GM19438 (cell line): ENCODE measurements around the gene EIF1B.
"Not testable (repeated sequence)": the region's sequence is repeated elsewhere in the genome, so short reads cannot be mapped to it uniquely, and the experiment has no call there.

Experiments
- ATAC-seq: cut with Tn5 transposase; IDR thresholded peaks from one replicate; pipeline ENCODE4 v1.9.1; 2021; ENCODE audit warnings: low read depth; ENCODE audit not compliant: unreplicated experiment

The EIF1B gene

DNA sequence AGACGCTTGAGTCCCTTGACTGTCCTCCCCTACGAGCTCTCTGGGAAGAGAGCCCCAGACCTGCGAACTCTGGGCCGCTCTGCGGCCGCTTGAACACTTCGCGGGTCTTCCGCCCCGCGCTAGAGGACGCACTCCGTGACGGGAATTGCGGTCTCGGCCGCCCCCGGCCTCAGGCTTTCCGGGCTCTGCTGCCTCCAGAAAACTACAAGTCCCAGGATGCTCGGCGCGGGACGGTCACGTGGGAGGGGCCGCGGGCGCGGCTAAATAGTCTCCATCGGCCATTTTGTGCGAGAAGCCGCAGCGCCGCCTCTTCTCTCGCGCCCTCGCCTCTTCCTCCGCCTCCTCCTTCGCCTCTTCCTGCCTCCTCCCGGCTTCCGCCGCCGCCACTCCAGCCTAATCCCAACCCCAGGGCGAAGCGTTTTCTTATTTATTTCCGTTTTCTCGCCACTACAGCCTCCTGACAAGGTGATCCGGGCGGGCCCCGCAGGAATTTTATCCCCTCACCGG lies at the start of gene EIF1B:
TSS of gene EIF1B (plus strand) at position 290 of the 507 bp plus-strand sequence. CDS start 235 bp downstream, outside the sequence.
- ATAC-seq, result peak; percentile 93

- no peak for ATAC-seq
Observed at GRCh38 chr3:40262331-40262730, 47.2 kb upstream of the EIF1B start.

DNA sequence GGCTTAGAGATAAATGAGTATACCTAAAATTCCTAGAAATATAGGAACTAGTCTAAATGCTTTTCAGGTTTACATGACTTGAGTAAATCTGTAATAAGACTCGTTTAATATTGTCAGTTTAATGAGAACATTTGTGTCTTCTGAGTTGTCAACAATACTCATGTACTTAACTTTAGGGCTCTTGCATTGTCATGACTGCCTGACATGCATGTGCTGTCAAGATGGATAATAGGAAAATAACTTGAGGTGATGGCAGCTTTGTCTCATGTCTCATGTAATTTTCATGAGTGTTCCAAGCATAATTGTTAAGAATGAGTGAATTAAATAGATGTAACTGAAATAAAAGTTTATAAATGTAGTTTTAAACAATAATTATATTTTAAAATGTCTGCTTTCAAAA lies 45.1 kb upstream of the EIF1B start:
- ATAC-seq, result no peak

GRCh38 chr3:40265181-40265580 lies 44.3 kb upstream of the EIF1B start:
- ATAC-seq, result no peak

DNA sequence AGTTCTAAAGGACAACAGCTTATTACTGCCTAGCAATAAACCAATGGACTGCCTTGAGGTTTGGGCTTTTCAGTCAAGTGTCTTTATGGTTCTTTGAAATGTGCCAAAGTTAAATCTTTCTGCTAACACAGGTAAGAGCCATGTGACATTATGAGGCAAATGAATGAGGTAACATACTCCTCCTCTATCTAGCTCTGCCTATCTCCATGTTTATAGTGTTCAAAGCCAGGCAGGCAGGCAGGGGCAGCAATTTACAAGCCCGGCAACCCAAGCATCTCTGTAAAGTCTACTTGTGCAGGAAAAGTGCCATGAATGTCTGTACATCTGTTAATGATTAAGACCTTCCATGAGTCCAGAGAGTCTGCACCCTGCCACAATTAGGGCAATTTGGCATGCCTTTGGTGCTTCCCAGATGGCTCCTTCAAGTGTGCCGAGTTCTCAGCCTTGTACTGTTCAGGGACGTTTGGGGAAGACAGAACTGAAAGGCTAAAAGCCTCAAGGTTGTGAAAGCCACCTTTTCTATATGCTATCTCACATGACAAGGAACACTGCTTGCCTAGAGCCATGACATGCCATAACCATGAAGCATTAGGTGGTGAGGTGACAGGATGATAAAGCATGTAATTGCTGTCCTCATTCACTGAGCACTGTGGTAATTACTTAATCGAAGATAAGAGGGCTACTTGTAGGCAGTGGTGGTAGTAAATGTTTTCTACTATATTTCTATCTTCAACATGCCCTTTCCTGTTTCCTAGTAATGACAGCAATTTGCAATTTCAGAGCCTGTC lies 41.4 kb upstream of the EIF1B start:
- no peak for ATAC-seq

- ATAC-seq, result no peak
Observed at GRCh38 chr3:40268802-40269524, 40.5 kb upstream of the EIF1B start.

DNA sequence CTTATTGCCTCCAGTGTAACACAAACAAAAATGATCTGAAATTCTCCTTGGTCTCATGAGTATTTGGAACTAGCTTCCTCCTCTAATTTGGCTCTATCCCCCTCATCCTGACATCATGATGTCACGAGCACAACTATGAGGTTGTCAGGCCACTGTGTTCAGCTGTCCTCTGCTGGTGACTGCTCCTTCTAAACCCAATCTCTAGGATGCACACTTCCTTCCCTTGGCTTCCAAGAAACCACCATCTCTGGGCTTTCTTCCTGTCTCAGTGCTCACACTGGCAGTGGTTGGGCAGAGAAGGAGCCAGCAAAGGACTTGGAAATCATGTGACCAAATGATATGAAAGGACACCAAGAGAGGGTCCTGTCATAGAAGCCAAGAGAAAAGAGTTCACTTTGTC lies 30.7 kb upstream of the EIF1B start:
- no peak for ATAC-seq

- ATAC-seq, result no peak
Observed at GRCh38 chr3:40281995-40282394, 27.5 kb upstream of the EIF1B start.

DNA sequence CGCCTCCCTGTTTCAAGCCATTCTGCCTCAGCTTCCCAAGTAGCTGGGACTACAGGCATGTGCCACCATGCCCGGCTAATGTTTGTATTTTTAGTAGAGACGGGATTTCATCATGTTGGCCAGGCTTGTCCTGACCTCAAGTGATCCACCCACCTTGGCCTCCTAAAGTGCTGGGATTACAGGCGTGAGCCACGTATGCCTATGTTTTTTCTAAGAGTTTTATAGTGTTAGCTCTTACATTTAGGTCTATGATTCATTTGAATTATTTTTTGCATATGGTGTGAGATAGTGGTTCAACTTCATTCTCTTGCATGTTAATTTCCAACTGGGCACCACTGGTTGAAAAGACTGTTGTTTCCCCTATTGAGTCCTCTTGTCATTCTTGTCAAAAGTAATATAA lies 26.4 kb upstream of the EIF1B start:
- ATAC-seq, result not testable (repeated sequence)

GRCh38 chr3:40287248-40287647 lies 22.3 kb upstream of the EIF1B start:
- ATAC-seq, result no peak

- no peak for ATAC-seq
Observed at GRCh38 chr3:40290396-40290795, 19.1 kb upstream of the EIF1B start.

GRCh38 chr3:40291471-40291870 lies 18.0 kb upstream of the EIF1B start:
- no peak for ATAC-seq

DNA sequence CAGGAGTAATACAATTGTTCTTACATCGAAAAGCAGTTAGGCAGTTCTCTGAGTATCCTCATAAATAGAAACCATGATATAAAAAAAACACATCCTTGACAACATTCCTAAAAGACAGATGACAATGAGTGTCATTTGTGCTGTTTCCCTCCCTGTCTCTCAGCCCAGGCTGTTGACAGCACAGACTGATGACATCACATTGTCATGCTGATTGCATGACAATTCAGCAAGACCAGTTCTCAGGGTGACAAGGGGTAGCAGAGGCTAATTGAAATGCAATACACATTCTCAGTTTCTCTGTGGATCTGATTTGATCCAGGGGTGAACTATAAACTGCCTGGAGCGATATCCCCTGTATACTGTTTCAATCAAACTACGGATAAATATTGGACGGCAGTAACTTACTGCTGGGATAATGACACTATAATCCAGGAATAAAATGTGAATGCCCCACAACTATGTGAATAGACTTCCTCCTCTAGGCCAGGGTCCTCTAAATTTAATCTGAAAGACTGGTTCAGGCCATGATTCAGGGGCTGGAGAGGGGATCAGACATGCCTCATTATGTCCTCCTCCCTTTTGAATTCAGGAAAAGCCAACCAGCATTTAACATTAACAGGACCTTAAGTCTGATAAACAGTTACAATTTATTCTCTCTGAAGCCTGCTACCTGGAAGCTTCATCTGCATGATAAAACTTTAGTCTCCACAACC lies 16.7 kb upstream of the EIF1B start:
- ATAC-seq, result no peak

- ATAC-seq, result no peak
Observed at GRCh38 chr3:40294434-40294833, 15.1 kb upstream of the EIF1B start.

DNA sequence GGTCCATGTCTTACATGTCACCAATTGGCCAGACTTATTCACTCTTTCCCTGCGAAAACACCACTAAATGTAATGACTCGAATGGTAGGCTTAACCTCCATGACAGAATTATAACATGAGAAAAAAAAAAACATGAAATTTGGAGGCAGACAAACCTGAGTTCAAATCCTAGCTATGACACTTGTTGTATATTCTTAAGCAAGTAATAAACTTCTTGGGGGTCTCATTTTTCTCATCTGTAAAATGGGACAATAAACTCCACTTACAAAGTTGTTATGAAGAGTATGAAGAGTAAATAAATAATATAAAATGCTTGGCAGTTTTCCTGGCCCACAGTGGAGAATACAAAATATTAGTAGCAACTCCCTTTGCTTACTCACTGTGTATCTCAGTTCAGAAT lies 11.4 kb upstream of the EIF1B start:
- ATAC-seq, result no peak

DNA sequence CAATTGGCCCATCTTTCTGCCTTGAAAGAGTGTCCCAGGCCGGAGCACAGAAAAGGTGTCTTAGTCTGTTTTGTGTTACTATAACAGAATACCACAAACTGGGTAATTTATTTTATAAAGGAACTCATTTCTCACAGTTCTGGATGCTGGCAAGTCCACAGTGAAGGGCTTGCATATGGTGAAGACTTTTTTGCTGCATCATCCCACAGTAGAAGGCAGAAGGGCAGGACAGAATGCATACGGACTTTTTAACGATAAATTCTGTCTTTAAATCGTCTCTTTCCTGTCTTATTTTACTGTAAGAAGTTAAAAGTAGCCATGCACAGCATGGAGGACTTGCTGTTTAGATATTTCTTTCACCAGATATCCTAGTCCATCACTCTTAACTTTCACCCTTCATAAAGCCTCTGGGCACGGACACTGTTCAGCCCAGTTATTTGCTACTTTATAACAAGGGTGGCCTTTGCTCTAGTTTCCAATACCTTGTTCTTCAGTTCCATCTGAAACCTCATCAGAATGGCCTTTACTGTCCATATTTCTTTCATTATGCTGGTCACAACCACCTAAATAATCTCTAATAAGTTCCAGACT lies 10.3 kb upstream of the EIF1B start:
- no peak for ATAC-seq

GRCh38 chr3:40299721-40300335 lies 9.7 kb upstream of the EIF1B start:
- ATAC-seq, result no peak

DNA sequence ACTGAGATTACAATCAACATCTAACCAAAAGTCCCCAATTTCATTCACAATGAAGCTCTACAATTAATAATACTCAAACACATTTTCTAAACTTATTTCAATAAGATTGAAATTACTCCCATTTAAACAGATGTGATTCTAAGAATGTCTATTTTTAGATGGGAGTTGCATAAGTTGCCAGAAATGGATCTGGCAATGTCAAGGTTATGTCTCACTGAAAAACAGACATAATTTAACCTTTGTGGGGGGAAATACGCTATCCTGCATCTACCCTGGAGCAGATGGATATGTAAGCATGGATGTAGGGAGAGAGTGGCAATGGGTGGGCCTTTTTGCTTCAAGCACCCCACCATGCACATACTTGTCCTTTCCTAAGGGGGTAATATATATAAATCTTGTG lies 6.7 kb upstream of the EIF1B start:
- ATAC-seq, result no peak

DNA sequence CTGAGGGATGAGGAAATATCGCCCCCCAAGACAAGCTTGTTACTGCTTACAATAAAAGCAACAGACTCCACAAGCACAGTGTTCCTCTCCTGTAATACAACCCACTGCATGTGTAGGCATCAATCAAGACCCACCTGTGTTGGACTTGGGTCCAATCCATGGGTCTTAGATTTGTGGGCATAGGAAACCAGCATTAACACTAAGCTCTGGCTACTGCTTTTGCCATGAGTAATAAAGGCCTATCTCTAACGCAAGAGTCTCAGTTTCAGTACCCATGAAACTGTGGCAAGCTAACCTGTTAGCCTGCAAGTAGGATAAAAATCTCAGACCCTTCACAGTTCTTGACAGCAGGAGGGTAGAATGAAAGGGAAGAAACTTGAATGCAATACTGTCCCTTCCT lies 5.2 kb upstream of the EIF1B start:
- ATAC-seq, result no peak

DNA sequence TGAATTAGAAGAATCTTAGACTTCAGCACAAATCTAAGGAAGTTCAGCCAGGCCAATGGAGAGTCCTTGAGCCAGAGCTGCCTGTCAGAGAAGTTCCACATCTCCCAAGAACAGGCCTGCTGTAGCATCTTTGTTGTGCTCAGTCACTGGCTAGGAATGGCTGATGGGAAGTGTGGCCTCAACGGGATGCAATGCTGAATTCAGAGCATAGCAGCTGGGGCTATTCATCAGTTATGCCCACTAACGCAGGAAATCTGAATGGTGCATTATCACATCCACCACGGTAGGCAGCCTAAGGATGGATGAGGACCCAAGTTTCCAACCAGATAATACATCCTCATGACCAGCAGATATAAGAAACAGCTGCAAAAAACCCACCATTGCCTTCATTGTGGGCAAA lies 3.2 kb upstream of the EIF1B start:
- ATAC-seq, result no peak
